Loucy (cell line): ENCODE measurements around the gene SON.

Source experiments
- CTCF ChIP-seq: fragments of 200-600 bp; sonication (generic); conservative IDR thresholded peaks from 2 replicates; pipeline ENCODE4 v1.5.1; 2014; ENCODE audit warnings: mild to moderate bottlenecking, antibody characterized with exemption, low read length
- EZH2phosphoT487 ChIP-seq: fragments of 200-600 bp; IDR thresholded peaks from 2 replicates; pipeline ENCODE4 v1.6.1; 2018; ENCODE audit warnings: antibody characterized with exemption, mild to moderate bottlenecking, moderate library complexity, borderline replicate concordance

GRCh38 chr21:33495743-33496142 is 47.1 kb upstream of the SON start:
- TF ChIP-seq CTCF (no peak), EZH2phosphoT487 (no peak)
